HepG2 (cell line): ENCODE data around the gene IQSEC1. TPM values are rescaled to one million over a fixed set of nuclear protein-coding genes. Genes with fewer than 3 reads are reported as not detected.

Experiments
- BCLAF1 ChIP-seq: fragments of 450-650 bp; IDR thresholded peaks from 2 replicates; pipeline ENCODE4 v1.6.1; 2017; ENCODE audit warnings: mild to moderate bottlenecking
- BRD4 ChIP-seq: sonication (generic); formaldehyde crosslinking; IDR thresholded peaks from 2 replicates; pipeline ENCODE4 v1.4.0; 2020; ENCODE audit warnings: missing genetic modification reagents
- BRF2 ChIP-seq: sonication (generic); formaldehyde crosslinking; IDR thresholded peaks from 2 replicates; pipeline ENCODE4 v1.8.1; 2022; ENCODE audit warnings: mild to moderate bottlenecking, missing genetic modification reagents
- GATAD1 ChIP-seq: IDR thresholded peaks from 2 replicates; pipeline ENCODE4 v1.6.1; 2016; ENCODE audit warnings: missing genetic modification reagents, missing compliant biosample characterization
- GMEB2 ChIP-seq: IDR thresholded peaks from 2 replicates; pipeline ENCODE4 v1.6.1; 2016; ENCODE audit warnings: missing biosample characterization, missing genetic modification reagents, low read depth
- HINFP ChIP-seq: sonication (generic); formaldehyde crosslinking; IDR thresholded peaks from 2 replicates; pipeline ENCODE4 v1.4.0; 2020; ENCODE audit warnings: low read depth, mild to moderate bottlenecking, missing genetic modification reagents
- PAXIP1 ChIP-seq: sonication (generic); formaldehyde crosslinking; conservative IDR thresholded peaks from 2 replicates; pipeline ENCODE4 v1.4.0; 2020; ENCODE audit warnings: mild to moderate bottlenecking, missing genetic modification reagents, moderate library complexity
- RAD21 ChIP-seq: fragments of 450-650 bp; formaldehyde crosslinking; IDR thresholded peaks from 2 replicates; pipeline ENCODE4 v1.5.0; 2020; ENCODE audit warnings: mild to moderate bottlenecking
- RFXAP ChIP-seq: sonication (generic); formaldehyde crosslinking; IDR thresholded peaks from 2 replicates; pipeline ENCODE4 v1.4.0; 2020; ENCODE audit warnings: missing genetic modification reagents, borderline replicate concordance
- TFAP4 ChIP-seq: sonication (generic); IDR thresholded peaks from 2 replicates; pipeline ENCODE4 v1.6.1; 2016; ENCODE audit warnings: low read depth, borderline replicate concordance
- TP53 ChIP-seq: sonication (generic); formaldehyde crosslinking; conservative IDR thresholded peaks from 2 replicates; pipeline ENCODE4 v1.4.0; 2020; ENCODE audit warnings: missing genetic modification reagents
- ZNF33B ChIP-seq: sonication (generic); formaldehyde crosslinking; IDR thresholded peaks from 2 replicates; pipeline ENCODE4 v1.5.1; 2020; ENCODE audit warnings: mild to moderate bottlenecking, missing genetic modification reagents
- ZNF451 ChIP-seq: sonication (generic); formaldehyde crosslinking; IDR thresholded peaks from 2 replicates; pipeline ENCODE4 v1.5.0; 2020; ENCODE audit warnings: mild to moderate bottlenecking, missing genetic modification reagents
- ZNF510 ChIP-seq: sonication (generic); formaldehyde crosslinking; IDR thresholded peaks from 2 replicates; pipeline ENCODE4 v1.4.0; 2020; ENCODE audit warnings: low read depth, mild to moderate bottlenecking, missing genetic modification reagents
- ZNF615 ChIP-seq: sonication (generic); formaldehyde crosslinking; IDR thresholded peaks from 2 replicates; pipeline ENCODE4 v1.5.0; 2020; ENCODE audit warnings: mild to moderate bottlenecking, missing genetic modification reagents, borderline replicate concordance
- ZNF772 ChIP-seq: sonication (generic); formaldehyde crosslinking; IDR thresholded peaks from 2 replicates; pipeline ENCODE4 v1.5.0; 2020; ENCODE audit warnings: mild to moderate bottlenecking, missing genetic modification reagents
- ZNF790 ChIP-seq: sonication (generic); formaldehyde crosslinking; IDR thresholded peaks from 2 replicates; pipeline ENCODE4 v1.8.0; 2022; ENCODE audit warnings: missing genetic modification reagents, mild to moderate bottlenecking, borderline replicate concordance
- polyA plus RNA-seq, 8 experiments: library from polyadenylated mRNA; depleted of rRNA in 3 of 8; stranded (reverse) in 7 of 8; unstranded in 1 of 8; fragments of >200 nt; fragmentation: Illumina TruSeq in 4 of 8; extraction: Trizol in 4 of 8; gene quantifications; 2 replicates each; pipeline versions ENCODE4 v1.2.1 to v1.2.3, GENCODE V29; 2011 to 2016; ENCODE audit warnings: low read depth in 4 of 8, missing spikeins in 1 of 8, mixed read lengths in 1 of 8; ENCODE audit not compliant: insufficient read depth in 1 of 8
- total RNA-seq, 5 experiments: library from RNA; depleted of rRNA; stranded (reverse); fragments of >200 nt; fragmentation: Illumina TruSeq; extraction: Trizol; gene quantifications; 2 replicates each; pipeline ENCODE4 v1.2.3, GENCODE V29; 2016; ENCODE audit warnings: low read depth in 1 of 5

IQSEC1 gene
- total and polyA plus RNA-seq, 2 of the 13 experiments (the other 11 are each of a cell fraction or from before 2014, with no cell fraction given): 17.4 to 20.2 TPM

GRCh38 chr3:12984023-12984823 lies 89.0 kb downstream of the IQSEC1 start (continued):
- no peak for TF ChIP-seq BCLAF1
- no peak for TF ChIP-seq ZNF615
- TF ChIP-seq PAXIP1 (CRISPR knock-in tag): peak; percentile 55
- peak; percentile 90 for TF ChIP-seq RAD21 (CRISPR knock-in tag)
- TF ChIP-seq HINFP (CRISPR knock-in tag): no peak
- TF ChIP-seq BRD4 (CRISPR knock-in tag): no peak
- no peak for TF ChIP-seq BRF2
- TF ChIP-seq TP53 (CRISPR knock-in tag): no peak
- TF ChIP-seq ZNF790 (CRISPR knock-in tag): no peak
- TF ChIP-seq TFAP4: peak; percentile 81; the same call in 1 of the 2 replicates
- no peak for TF ChIP-seq ZNF510 (CRISPR knock-in tag)
- no peak for TF ChIP-seq ZNF451
- TF ChIP-seq ZNF772 (CRISPR knock-in tag): no peak
- TF ChIP-seq GMEB2: no peak
- no peak for TF ChIP-seq ZNF33B (CRISPR knock-in tag)
- TF ChIP-seq GATAD1 (CRISPR knock-in tag): peak; percentile 37; the same call in 1 of the 2 replicates
- TF ChIP-seq RFXAP (CRISPR knock-in tag): no peak
